AG04449 (cell line): ENCODE measurements around the gene CRYBG2.
"Not testable (repeated sequence)": the region's sequence is repeated elsewhere in the genome, so short reads cannot be mapped to it uniquely, and the experiment has no call there.

Source experiments
- CTCF ChIA-PET: fragments of 350-600 bp; formaldehyde crosslinking; extraction: SDS; loops from one replicate; lab custom pipeline; 2021; ENCODE audit warnings: antibody characterized with exemption; lab: Yijun Ruan, JAX
- POLR2A ChIA-PET: fragments of 400-600, 350-600 bp; formaldehyde crosslinking; extraction: SDS; loops from one replicate; lab custom pipeline; 2020; ENCODE audit warnings: antibody characterized with exemption, inconsistent platforms; lab: Yijun Ruan, JAX
- DNase-seq: peaks from one replicate; pipeline ENCODE4 v3.0.0-alpha.2; 2010; ENCODE audit warnings: low read depth, low spot score
- H3K4me3 ChIP-seq: 2 replicates; pipeline ENCODE4 v1.5.1; 2011; ENCODE audit warnings: low read depth, mild to moderate bottlenecking, control low read depth, low read length
- TF ChIP-seq, protein P1 (sequence below): IDR thresholded peaks from one replicate; pipeline ENCODE4 v1.5.1; 2011; ENCODE audit warnings: mild to moderate bottlenecking, moderate library complexity, low read length, control low read depth, inconsistent platforms; ENCODE audit not compliant: insufficient read depth; ENCODE audit errors: missing control alignments

The CRYBG2 gene

DNA sequence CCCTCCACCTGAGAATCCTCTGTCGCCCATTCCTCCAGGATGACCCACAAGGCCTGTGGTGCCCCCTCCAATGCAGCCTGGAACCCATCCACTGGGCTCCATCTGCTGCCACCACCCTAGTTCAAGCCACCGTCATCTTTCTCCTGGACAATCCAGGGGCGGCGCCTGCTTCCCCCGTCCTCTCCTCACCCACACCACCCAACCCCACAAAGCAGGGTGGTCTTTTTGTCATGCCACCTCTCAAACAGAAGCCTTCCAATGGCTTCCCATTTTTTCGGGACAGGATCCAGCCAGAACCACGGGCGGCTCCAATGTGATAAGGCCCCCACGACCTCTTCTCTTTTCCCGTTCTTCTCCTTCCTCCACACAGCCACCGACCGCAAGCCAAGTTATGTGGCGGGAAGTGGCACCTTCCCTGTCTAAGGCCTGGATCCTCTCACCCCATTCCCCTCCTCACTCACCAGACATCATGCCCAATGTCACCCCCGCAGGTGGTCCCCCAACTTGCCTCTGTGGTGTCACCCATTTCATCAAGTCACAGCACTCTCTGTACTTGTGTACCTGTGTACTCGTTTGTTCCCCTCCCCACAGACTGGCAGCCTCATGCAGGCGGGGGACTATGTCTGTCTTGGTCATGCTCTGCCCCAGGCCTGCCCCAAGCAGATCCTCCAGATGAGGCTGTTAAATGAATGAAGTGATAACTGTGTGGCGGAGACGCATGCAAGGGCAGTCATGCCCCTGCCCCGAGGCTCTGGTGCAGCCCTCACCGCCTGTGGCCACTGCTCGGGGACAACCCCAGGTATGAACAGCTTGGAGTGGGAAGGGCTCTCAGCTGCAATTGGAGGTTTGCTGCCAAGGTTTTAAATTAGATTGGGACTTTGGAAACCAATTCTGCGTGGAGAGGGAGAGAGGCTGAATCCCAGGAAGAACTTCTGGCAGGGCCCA is 58.5 kb downstream of the CRYBG2 start:
- TF ChIP-seq, protein P1, sequence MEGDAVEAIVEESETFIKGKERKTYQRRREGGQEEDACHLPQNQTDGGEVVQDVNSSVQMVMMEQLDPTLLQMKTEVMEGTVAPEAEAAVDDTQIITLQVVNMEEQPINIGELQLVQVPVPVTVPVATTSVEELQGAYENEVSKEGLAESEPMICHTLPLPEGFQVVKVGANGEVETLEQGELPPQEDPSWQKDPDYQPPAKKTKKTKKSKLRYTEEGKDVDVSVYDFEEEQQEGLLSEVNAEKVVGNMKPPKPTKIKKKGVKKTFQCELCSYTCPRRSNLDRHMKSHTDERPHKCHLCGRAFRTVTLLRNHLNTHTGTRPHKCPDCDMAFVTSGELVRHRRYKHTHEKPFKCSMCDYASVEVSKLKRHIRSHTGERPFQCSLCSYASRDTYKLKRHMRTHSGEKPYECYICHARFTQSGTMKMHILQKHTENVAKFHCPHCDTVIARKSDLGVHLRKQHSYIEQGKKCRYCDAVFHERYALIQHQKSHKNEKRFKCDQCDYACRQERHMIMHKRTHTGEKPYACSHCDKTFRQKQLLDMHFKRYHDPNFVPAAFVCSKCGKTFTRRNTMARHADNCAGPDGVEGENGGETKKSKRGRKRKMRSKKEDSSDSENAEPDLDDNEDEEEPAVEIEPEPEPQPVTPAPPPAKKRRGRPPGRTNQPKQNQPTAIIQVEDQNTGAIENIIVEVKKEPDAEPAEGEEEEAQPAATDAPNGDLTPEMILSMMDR: no peak
- ChIA-PET POLR2A (no interaction called here), CTCF (interaction anchor here (1.5 to 6.6 kb wide), 4 partner anchors 10 to 69 kb away, joined by 6 to 36 read pairs (median 10); no protein-coding TSS in a partner anchor)
- no peak for DNase-seq
- no peak overlapping the region for H3K4me3 ChIP-seq

DNA sequence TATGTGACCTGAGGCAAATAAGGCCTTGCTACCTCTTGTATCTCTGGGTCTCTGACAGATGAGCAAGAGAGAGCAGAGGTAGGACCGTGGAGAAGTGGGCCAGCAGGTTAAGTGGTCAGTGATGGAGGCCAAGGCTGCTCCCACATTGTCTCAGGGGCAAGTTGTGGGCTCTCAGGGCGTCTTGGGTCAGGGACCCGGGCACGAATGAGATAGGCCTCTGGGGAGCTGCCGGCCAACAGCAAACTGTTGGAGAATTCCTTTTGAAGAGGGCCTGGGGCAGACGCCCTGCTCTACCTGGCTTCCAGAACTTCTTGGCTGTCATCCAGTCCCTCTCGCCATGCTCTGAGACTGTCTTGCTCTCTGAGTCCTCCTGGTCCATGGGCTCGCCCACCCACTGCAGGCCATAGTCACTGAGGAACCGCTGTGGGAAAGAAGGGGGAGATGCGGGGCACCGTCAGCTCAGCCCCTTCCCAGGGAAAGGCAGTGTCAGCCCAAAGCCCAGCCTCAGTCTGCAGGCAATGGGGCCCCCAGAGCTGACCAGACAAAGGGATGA is 59.9 kb downstream of the CRYBG2 start:
- POLR2A ChIA-PET: no interaction called here
- CTCF ChIA-PET: interaction anchor here (1.1 to 1.6 kb wide), 2 partner anchors 9 to 18 kb away, joined by 3 to 12 read pairs; no protein-coding TSS in a partner anchor
- TF ChIP-seq, protein P1: no peak
- no peak for DNase-seq
- no peak overlapping the region for H3K4me3 ChIP-seq

DNA sequence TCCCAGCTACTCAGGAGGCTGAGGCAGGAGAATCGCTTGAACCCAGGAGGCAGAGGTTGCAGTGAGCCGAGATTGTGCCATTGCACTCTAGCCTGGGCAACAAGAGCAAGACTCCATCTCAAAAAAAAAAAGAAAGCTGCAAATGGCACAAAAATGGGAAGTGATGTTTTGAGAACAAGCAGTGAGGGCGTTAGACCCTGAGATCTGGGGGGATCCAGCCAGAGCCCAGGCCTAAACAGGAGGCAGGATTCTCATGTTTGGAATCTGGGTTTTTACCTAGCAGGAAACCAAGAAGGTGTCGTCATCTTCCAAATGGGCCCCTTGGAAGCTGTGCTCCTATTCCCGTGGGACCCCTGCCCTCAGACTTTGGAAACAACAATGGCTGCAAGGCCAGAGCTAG is 61.2 kb downstream of the CRYBG2 start:
- not testable (repeated sequence) for DNase-seq, H3K4me3 ChIP-seq
- ChIA-PET CTCF (interaction anchor here (1.1 to 5.7 kb wide), 2 partner anchors 12 to 16 kb away, joined by 4 to 36 read pairs; partner anchors contain the start of gene SH3BGRL3), POLR2A (interaction anchor here (0.5 kb wide), 1 partner anchor 11 kb away, joined by 3 read pairs; no protein-coding TSS in a partner anchor)

DNA sequence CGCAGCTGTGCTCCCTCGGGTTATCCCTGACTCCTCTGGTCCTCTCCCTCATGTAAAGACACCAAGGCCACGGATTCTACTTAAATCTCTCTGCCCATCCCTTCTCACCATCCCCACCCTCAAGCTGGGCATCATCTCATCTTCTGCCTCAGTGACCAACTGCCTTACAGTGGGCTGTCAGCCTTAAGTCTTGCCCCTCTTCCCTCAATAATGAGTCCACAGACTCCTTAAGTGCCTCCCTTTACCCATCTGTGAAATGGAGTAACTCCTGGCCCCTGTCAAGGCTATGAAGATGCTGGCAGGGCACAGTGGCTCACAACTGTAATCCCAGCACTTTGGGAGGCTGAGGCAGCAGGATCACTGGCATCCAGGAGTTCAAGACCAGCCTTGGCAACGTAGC is 62.0 kb downstream of the CRYBG2 start:
- ChIA-PET POLR2A (interaction anchor here (0.5 kb wide), 1 partner anchor 11 kb away, joined by 3 read pairs; no protein-coding TSS in a partner anchor), CTCF (interaction anchor here (1.1 to 5.7 kb wide), 2 partner anchors 11 to 15 kb away, joined by 4 to 36 read pairs; partner anchors contain the start of gene SH3BGRL3)
- no peak overlapping the region for H3K4me3 ChIP-seq
- DNase-seq: no peak
- TF ChIP-seq, protein P1: no peak

DNA sequence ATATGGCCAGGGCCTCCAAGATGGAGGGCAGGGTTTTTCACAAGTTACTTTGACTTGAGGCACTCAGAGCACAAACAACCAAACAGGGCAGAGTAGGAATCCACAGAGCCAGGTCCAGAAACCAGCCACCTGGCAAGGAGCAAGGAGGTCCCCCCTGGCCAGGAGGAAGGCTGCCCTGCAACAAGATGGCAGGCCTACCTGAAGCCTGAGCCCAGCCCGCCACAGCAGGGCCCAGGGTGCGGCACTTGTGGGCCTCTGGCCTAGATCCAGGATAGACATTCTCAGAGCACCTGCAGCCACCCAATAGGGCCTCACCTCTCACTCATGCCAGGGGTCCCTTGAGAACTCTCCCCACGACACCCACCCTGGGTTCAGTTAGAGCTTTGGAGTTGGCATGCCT is 62.5 kb downstream of the CRYBG2 start:
- H3K4me3 ChIP-seq: no peak overlapping the region
- POLR2A ChIA-PET: no interaction called here
- TF ChIP-seq, protein P1: no peak
- no peak for DNase-seq
- CTCF ChIA-PET: interaction anchor here (1.8 to 5.7 kb wide), 2 partner anchors 14 to 30 kb away, joined by 10 to 36 read pairs; partner anchors contain the start of gene SH3BGRL3

DNA sequence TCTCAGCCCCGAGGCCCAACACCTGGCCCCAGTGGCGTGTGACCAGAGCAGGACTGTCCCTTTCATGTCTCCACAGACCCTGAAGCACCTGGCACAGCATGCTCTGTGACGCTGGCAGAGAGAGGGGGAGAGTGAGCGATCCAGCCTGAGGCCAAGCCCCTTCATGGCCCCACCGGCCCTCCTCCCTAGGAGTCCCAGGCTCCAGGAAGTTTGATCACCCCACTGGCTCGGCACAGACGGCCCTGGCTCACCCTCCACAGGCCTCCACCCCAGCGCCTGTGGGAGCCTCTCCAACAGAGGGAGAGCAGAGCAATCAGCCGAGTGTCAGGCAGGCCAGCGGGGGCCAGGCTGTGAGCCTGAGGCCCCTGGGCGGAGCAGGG is 63.1 kb downstream of the CRYBG2 start:
- TF ChIP-seq, protein P1: no peak
- DNase-seq: no peak
- no peak overlapping the region for H3K4me3 ChIP-seq
- ChIA-PET CTCF (interaction anchor here (1.8 to 5.7 kb wide), 2 partner anchors 14 to 31 kb away, joined by 10 to 36 read pairs; partner anchors contain the start of gene SH3BGRL3), POLR2A (no interaction called here)
